GM12878 (cell line): Measurements from ENCODE around the gene SBF2.

Source experiments
- FOXM1 ChIP-seq: IDR thresholded peaks from 2 replicates; pipeline ENCODE4 v1.6.1; 2012; ENCODE audit warnings: low read depth, mild to moderate bottlenecking, inconsistent platforms, low read length, moderate library complexity
- PBX3 ChIP-seq: IDR thresholded peaks from 2 replicates; pipeline ENCODE4 v1.6.1; 2011; ENCODE audit warnings: mild to moderate bottlenecking, low read depth, low read length, moderate library complexity; ENCODE audit not compliant: insufficient replicate concordance
- ZZZ3 ChIP-seq: IDR thresholded peaks from 2 replicates; pipeline ENCODE4 v1.6.1; 2011; ENCODE audit warnings: low read depth; ENCODE audit not compliant: control insufficient read depth, insufficient read length
- TF ChIP-seq, protein P1 (sequence below), 3 experiments: IDR thresholded peaks in 2 of 3; conservative IDR thresholded peaks in 1 of 3; 2 replicates each; pipeline ENCODE4 v1.5.1; 2011; ENCODE audit warnings: low read depth in 3 of 3, low read length in 3 of 3, mild to moderate bottlenecking in 3 of 3, control low read depth in 2 of 3, moderate library complexity in 2 of 3, inconsistent platforms in 1 of 3, mixed read lengths in 1 of 3; ENCODE audit not compliant: control insufficient read depth in 2 of 3, insufficient read depth in 1 of 3; ENCODE audit errors: extremely low read depth in 1 of 3

GRCh38 chr11:10048350-10048749 is 245.7 kb downstream of the SBF2 start:
- TF ChIP-seq FOXM1 = no peak
- no peak for TF ChIP-seq ZZZ3
- TF ChIP-seq, protein P1, sequence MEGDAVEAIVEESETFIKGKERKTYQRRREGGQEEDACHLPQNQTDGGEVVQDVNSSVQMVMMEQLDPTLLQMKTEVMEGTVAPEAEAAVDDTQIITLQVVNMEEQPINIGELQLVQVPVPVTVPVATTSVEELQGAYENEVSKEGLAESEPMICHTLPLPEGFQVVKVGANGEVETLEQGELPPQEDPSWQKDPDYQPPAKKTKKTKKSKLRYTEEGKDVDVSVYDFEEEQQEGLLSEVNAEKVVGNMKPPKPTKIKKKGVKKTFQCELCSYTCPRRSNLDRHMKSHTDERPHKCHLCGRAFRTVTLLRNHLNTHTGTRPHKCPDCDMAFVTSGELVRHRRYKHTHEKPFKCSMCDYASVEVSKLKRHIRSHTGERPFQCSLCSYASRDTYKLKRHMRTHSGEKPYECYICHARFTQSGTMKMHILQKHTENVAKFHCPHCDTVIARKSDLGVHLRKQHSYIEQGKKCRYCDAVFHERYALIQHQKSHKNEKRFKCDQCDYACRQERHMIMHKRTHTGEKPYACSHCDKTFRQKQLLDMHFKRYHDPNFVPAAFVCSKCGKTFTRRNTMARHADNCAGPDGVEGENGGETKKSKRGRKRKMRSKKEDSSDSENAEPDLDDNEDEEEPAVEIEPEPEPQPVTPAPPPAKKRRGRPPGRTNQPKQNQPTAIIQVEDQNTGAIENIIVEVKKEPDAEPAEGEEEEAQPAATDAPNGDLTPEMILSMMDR (IDR thresholded peaks at IDR 0.05 in 2 of 3, conservative IDR thresholded peaks at IDR 0.05 in 1 of 3; ENCODE audit: control insufficient read depth in 2 of 3, extremely low read depth in 1 of 3, insufficient read depth in 1 of 3, low read depth in 3 of 3, low read length in 3 of 3) = no peak
- no peak for TF ChIP-seq PBX3
